IPS DF 4.7 (cell line): ENCODE data around the gene ZNF207.
"Not testable (repeated sequence)": the region's sequence is repeated elsewhere in the genome, so short reads cannot be mapped to it uniquely, and the experiment has no call there.

Experiments
- DNase-seq: peaks from one replicate; pipeline ENCODE4 v3.0.0-alpha.2; 2013; ENCODE audit warnings: low spot score; ENCODE audit errors: extremely low read depth

ZNF207 gene

GRCh38 chr17:32386844-32387243 is 36.9 kb downstream of the ZNF207 start:
- DNase-seq = no peak

GRCh38 chr17:32388128-32388527 is 38.2 kb downstream of the ZNF207 start:
- not testable (repeated sequence) for DNase-seq

GRCh38 chr17:32388613-32389459 is 38.9 kb downstream of the ZNF207 start:
- DNase-seq = no peak

- no peak for DNase-seq
Measured at GRCh38 chr17:32393904-32394303, 43.9 kb downstream of the ZNF207 start.

GRCh38 chr17:32396343-32396742 is 46.4 kb downstream of the ZNF207 start:
- DNase-seq = no peak

GRCh38 chr17:32398946-32399345 is 49.0 kb downstream of the ZNF207 start:
- no peak for DNase-seq

- not testable (repeated sequence) for DNase-seq
Measured at GRCh38 chr17:32410085-32410484, 60.1 kb downstream of the ZNF207 start.

GRCh38 chr17:32426894-32427293 is 76.9 kb downstream of the ZNF207 start:
- DNase-seq = no peak

- DNase-seq = no peak
Measured at GRCh38 chr17:32429598-32429997, 79.6 kb downstream of the ZNF207 start.
